GM19238 (cell line): Measurements from ENCODE around the gene SMIM35.

ENCODE experiments used
- DNase-seq: peaks from one replicate; pipeline ENCODE4 v3.0.0; 2011; ENCODE audit warnings: low spot score; ENCODE audit not compliant: insufficient read length

SMIM35 gene

DNA sequence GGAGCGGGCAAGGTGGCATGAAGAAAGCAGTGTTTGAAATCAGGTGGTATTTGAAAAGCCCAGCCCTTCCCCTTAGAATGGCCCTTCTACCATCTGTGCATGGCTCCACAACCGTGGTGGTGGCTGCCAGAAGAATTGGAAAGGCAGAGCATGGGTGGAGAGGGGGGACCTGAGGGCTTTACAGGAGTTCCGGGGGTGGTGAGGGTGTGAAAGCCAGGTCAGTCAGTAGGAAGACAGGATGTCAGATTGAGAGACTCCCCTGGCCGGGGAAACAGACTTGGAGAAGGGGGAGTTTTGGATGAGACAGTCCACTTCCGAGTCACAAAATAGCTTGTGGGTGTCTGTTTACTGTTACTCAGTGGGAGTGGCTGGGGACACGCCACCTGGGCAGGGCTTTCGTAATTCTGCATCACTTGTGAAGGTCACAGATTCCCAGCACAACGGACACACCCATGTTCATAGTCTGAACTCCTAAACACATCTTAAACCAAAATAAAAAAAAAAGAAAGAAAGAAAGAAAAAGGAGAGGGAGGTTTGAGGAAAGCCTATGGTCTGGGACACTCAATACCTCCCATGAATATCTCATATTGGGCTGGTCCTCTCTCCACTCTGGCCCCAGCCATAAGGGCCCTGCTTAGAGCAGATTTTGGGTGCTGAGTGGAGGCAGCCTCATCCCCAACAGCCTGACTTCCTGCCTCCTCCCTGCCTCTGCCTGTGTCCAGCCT is 24.4 kb upstream of the SMIM35 start:
- DNase-seq, result no peak

DNA sequence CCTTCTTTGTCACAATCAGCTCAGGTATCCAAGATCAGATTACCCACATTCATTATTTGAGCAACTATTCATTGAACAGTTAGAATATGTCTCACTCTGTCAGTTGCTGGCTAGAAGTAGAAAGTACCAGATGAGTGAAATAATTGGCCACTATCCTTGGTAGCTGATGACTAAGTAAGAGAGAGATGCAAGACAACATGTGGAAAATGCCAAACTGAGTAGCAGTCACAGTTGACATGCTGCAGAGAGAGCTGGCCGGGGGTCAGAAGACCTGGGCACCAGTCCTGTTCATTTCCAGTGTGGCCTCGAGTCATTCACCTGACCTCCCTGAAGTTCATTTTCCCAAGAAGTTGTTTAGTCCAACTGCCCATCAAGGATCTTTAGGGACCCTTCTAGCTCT is 22.5 kb upstream of the SMIM35 start:
- DNase-seq, result no peak

DNA sequence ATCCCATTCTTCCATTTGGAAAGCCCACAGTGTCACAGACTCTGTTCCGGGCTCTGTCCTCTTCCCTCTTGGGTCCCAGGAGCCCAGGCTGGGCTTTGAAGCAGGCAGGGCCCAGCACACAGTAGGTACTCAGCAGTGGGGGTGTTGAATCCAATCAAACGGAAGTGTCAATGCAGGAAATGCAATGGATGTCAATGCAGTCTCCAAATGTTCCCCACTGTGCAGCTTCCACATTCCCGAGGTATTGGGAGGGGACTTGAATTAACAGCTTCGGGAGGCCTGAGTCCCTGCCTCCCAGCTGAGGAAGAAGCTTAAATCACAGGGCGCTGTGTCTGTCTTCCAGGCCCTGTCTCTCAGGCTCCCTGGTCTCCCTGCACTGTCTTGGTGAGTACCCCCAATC is 21.8 kb upstream of the SMIM35 start:
- no peak for DNase-seq

DNA sequence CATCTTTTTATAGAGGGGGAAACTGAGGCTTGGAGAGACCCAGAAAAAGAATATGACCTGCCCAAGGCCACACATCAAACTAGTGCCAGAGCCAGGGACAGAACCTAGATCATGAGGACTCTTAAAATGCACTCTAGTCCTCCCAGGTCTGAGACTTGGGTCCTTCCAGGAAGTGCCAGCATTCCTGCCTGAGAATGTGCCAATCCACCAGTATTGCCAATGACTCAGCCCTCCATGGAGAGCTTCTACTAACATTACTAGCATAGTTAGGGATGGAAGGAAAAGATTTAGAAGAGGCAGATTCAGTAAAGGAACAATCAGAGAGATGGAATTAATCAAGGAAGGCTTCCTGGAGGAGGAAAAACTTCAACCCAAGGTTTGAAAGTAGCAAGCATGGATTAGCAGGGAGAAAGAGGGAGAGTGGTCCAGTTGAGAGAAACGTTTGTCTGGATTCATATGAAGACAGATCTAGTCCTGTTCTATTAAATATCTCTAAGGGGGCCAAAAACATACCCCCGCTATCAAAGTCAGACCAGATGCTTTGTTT is 20.1 kb upstream of the SMIM35 start:
- DNase-seq, result no peak

DNA sequence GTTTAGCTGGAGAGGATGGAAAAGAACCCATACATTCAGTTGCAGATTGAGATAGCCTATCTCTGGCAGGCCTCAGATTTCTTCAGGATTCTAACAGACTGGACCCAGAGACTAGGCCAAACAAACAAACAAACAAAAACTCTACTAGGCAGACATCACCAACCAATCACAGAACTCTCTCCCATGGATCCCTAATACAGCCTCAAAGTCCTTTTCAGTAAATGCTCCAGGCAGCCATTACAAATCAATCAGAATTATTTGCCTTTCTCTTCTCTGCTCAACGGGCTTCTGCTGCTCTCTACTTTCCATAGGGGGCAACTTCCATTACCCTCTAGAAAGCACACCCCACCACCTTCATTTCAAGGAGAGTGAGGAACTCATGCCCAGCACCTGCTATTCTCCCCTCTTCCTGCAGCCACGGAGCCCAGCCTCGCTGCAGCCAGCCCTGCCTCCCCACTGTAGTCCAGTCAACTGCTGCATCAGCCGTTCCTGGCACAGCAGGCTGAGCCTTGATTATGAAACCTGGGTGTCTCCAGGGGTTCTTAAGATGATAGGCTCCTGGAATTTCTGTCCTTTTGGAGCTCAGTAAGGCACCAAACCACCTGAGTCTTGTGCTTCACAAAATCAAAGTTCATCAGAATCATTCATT is 19.0 kb upstream of the SMIM35 start:
- DNase-seq, result no peak

DNA sequence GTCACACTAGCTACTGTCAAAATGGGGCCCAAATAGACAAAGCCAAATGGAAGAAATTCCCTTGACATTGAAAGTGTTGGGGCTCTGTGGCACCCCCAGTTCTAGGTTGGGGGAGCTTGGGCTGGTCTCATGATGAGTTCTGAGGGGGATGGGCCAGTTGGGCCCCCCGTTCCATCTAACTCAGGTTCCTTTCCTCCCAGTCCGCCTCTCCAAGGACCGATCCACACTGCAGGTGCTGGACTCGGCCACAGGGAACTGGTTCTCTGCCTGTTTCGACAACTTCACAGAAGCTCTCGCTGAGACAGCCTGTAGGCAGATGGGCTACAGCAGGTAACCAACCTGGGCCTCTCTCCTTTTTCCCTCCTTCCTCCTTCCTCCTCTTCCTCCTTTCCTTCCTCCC is 17.7 kb upstream of the SMIM35 start:
- DNase-seq, result no peak

DNA sequence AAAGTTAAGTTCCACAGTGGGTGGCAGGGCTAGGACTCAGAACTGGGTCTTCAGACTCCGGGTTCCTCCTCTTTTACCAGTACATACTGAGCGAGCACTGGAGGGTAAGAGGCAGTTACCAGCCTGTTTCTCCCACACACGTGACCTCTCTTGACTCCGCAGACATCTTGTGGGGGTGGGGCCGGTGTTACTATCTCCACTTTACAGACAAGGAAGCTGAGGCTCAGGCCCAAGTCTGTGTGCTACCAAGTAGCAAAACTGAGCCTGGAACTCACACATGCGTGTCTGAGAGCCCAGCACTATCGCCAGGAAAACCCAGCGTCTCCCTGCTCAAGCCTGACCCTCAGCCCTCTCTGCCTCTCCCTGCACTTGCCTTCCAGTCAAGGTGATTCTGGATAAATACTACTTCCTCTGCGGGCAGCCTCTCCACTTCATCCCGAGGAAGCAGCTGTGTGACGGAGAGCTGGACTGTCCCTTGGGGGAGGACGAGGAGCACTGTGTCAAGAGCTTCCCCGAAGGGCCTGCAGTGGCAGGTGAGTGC is 16.0 kb upstream of the SMIM35 start:
- DNase-seq, result no peak

DNA sequence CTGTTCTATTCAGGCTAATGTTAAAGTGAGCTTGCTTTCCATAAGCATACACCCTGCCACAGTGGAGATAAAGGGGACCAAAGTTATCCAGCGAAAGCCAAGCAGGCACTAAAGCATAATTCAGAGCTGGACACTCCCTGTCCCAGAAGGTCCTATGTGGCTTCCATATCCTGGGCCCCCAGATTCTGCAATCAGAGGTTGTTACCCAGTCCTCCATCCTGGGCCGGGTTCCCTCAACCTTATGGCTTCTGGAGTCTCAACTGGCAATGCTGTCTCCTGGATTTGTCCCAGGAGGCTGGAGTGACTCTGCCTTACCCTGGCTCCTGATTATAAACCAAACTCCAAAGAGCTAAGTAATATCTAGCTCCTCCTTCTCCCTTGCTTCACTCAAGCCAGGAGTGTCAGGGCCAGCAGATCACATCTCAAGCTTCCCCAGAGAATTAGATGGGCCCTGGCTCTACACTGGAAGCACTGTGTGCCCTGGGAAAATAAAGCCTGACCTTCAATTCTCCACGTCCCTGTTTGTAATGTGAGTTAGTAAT is 14.0 kb upstream of the SMIM35 start:
- DNase-seq, result no peak

DNA sequence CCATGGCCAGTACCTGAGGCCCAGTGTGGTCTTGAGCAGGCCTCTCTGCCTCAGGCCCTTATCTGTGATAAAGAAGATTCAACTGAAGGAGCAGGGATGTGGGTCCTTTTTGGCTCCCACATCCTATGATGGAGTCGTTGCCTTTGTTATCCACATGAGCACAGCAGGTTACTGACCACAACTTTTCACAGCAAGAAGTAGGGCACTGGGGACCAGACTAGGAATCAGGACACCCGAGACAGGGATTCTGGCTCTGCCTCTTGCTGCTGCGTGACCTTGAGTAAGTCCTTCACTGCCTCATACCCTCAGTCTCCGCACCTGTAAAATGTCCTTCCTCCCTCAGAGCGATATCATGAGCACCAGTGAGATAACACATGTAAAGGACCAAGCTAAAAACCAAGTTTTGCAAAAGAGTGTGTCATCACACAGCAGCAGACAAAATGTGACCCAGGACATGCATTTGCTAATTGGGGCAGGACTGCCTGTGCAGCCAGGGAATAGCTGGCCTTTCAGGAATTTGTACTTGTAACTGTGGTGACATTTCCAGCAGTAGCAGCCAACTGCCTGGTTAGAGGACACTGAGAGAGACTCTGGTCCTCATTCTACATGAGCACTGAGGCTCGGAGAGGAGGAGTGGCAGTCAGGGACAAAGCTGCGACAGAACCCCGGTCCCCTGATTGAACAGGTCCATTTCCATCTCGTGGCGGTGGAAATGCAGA is 13.2 kb upstream of the SMIM35 start:
- no peak for DNase-seq

DNA sequence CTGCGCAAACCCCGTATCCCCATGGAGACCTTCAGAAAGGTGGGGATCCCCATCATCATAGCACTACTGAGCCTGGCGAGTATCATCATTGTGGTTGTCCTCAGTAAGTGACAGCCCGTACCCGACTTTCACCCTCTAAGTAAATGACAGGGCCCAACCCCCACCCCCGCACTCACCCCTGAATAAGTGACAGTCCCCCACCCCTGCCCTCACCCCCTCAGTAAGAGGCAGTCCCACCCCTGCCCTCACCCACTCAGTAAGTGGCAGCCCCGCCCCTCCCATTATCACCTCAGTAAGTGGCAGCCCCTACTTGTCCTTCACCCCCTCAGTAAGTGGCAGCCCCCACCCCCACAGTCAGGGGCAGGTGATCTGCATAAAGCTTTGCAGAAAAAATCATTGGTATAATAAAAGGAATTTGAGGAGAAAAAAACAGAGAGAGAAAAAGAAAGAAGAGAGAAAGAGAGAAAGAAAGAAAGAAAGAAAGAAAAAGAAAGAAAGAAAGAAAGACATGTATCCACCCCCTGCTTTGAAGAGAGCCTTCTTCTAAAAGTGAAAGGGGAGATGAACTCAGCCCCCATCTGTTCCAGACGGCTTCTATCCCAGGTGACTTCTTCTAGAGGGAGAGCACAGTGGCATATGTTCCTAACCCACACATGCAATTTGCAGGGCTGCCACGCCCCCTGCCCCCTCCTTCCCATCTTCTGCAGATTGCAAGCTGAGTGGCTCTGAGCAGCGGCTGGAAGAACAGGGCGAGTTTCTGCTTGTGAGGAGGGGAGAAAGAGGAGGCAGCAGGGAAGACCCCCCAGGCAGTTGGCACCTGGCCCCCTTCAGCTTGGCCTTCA is 12.5 kb upstream of the SMIM35 start:
- DNase-seq, result no peak

DNA sequence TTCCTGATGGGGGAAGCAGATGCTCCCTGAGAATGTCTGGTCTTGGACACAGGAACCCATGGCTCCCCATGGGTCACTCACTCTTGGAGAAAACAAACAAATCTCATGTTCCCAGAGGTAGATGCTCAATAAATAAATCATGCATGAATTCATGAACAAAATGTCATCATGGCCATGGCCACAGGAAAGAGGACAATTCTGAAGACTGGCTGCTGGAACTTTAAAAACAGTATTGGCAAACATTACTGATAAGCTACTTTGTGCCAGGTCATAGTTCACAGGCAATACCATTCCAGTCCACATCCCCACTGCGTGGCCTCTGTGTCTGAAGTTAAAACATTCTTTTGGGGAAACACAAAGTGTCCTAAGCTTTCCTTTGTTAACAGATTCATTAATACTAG is 9.2 kb upstream of the SMIM35 start:
- DNase-seq, result no peak

DNA sequence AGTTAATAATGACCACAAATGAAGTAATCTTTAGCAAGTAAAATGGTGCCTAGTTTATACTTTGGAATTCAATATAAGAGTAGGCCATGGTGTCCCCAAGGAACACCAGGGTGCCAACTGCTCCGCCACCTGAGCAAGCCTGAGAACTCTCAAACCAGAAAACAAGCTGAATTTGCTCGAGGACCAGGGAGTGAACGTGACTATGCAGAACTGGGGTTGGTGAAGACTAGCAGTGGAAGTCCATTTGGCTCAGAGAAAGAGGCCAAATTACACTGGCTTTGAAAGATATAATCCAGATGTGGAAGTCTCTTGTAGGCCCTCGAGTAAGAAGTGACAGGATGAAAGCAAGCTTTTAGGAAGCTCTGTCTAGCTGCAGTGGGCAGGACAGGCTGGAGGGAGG is 8.7 kb upstream of the SMIM35 start:
- DNase-seq, result no peak

DNA sequence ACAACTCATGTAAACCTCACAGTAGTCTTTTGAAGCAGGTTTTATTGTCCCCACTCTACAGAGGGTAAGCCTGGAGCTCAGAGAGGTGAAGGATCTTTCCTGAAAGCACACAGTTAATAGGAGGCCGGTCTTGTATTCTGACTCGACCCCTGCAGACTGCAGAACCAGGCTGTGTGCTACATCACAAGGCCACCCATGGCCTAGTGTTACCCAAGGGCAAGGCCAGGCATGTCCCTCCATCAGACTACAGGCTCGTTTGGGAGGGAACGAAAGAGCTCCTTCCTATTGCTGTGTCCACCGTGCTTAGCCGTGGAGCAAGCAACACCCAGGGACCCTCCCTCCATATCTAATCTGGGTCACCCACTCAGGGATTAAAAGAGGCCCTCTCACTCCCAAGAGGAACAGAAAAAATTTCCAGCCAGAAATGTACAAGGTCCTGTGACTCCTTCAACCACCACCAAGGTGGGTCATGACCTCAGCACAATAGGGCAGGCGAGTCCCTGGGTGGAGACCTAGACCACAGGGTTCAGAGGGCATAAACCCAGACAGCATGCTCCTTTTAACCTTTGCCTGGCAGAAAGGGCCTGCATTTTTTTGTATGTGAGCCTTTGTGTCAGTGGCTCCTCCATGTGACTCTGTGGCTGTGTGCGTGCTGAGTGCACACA is 6.3 kb upstream of the SMIM35 start:
- no peak for DNase-seq

DNA sequence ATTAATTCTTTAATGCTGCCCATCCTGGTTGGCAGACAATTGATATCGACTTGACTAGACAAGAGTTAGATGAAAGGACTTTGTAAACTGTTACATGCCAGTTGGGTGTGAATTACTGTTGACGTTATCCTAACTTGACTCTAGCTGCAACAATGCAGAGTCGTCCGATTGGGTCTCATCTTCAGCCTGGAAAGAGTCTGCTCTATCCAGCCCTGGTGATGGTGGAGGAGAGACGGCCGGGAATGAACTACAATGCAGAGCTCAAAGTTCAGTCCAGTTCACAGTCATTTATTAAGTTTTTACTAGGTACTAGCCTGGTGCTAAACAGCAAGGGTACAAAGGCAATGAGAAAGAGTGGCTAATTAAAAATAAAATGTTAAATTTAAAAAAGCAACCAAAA is 4.9 kb upstream of the SMIM35 start:
- DNase-seq, result no peak

DNA sequence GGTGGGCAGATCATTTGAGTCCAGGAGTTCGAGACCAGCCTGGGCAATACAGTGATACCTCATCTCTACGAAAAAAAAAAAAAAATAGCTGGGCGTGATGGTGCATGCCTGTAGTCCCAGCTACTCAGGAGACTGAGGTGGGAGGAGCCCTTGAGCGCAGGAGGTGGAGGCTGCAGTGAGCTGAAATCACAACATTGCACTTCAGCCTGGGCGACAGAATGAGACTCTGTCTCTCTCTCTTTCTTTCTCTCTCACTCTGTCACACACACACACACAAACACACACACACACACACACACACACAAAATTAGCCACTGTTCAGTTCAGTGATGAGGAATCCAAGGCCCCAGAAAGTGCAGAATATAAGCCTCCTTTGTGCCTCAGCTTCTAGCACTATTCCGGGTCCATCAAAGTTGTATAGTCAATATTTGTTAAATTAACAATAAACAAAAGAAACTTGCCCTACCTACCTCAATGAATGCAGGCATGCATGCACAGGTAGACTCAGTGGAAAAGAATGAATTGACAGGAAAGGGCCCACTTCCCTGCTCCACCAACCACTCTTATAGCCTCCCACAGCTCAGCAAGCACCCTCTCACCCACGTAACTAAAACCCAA is 3.9 kb upstream of the SMIM35 start:
- DNase-seq, result no peak

DNA sequence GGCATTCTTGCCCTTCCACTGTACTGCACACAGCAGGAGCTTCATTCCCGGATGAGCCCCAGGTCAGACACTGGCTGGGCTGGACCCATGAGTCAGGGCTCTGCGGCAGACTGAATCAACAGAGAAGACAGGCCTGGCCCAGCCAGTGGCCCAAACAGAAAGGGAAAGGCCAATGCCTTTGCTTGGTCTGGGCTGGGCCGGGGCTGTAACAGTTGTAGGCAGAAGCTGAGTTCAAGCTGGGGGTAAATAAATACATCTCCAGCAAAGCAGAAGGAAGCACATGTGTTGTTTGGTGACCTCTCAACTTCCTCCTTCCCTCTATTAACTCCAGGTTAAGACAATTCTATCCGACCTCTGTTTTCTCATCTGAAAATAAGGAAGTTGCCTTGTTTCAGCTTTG is 1.8 kb upstream of the SMIM35 start:
- no peak for DNase-seq

DNA sequence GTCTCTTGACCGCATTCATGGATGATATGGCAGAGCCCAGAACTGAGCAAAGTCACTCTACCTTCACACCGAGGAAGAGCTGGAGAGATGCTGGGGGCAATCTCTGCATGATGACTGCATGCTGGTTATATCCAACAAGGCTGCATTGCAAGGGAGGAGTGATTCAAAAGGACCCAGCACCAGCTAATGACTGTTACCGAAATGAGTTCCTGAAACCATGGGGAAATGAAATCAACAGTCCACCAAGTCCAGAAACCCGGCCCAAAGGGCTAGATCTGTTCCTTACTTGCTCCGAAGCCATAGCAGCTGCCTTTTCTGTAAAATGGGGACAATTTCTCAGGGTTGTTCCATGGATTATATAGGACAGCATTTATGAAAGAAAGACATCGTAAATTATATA is 1.2 kb upstream of the SMIM35 start:
- no peak for DNase-seq

DNA sequence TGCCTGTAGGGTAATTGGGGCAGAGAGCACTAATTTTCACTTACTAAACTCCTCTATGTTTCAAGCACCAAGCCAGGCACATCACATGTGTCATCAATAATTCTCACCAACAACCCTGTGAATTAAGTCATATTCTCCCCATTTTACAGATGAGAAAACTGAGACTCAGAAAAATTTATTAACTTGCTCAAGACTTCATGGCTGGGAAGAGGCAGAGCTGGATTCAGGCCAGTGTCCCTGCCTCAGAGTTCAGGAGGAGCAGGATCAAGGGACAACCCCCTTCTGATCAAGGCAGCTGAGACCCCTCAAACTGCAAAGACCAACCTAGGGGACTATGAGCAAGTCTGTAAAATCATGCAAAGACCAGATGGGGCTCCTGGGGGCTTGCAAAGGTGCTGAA is 2.1 kb downstream of the SMIM35 start:
- no peak for DNase-seq

DNA sequence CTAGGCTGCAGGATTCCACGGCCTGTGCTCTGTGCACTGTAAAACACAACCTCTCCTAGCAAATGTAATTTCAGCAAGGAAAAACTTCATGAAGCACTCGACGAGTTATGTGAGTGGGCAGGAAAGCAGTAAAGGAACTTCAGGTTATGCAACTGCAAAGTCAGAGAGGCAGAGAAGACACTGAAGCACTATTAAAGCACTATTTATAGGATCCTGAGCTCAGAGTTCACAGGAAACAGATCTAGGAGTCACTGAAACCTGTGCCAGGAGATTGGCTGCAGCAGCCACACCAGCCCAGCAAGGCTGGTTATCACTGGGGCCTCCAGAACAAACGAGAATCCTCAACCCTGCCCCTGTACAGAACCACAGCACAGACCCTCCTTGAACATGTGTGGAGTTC is 2.5 kb downstream of the SMIM35 start:
- DNase-seq, result no peak
